ENCODE data around the gene VCPKMT. TPM values are rescaled to one million over a fixed set of nuclear protein-coding genes. Genes with fewer than 3 reads are reported as not detected.

The VCPKMT gene
- polyA plus RNA-seq, 1 donor (not counting 4 experiments of a cell fraction or from before 2014, with no cell fraction given), result 9.4 TPM

- Histone ChIP-seq H3K36me3 (ENCODE audit: control insufficient read depth in 2 of 2, extremely low read depth in 1 of 2, insufficient read depth in 2 of 2, low read length in 2 of 2) (peaks cover 0 to 3% of the 10 kb centered on the region in 2 experiments), H3K27me3 (ENCODE audit: control insufficient read depth, extremely low read depth, insufficient read depth, low read length) (no peaks in the 10 kb centered on the region), H3K4me1 (ENCODE audit: control insufficient read depth, extremely low read depth, insufficient read depth, low read length) (peaks cover 6% of the 10 kb centered on the region), H3K4me3 (ENCODE audit: control insufficient read depth in 2 of 3, extremely low read depth in 1 of 3, insufficient read depth in 2 of 3, low read depth in 1 of 3, low read length in 3 of 3) (no peak overlapping the region), H3K4me2 (ENCODE audit: control insufficient read depth, extremely low read depth, insufficient read depth, low read depth, low read length) (no peak overlapping the region), H3K79me2 (ENCODE audit: control insufficient read depth, insufficient read depth, low read length) (no peaks in the 10 kb centered on the region), H3K9me1 (ENCODE audit: control insufficient read depth, extremely low read depth, insufficient read depth, low read length) (no peaks in the 10 kb centered on the region), H2AFZ (ENCODE audit: control insufficient read depth, low read length) (no peak overlapping the region), H3K27ac (ENCODE audit: control insufficient read depth, insufficient read depth, low read length) (no peak overlapping the region), H4K20me1 (ENCODE audit: control insufficient read depth, extremely low read depth, insufficient read depth, low read length) (no peaks in the 10 kb centered on the region), H3K9me3 (ENCODE audit: control insufficient read depth, low read depth, low read length) (no peaks in the 10 kb centered on the region), H3K9ac (ENCODE audit: control insufficient read depth, extremely low read depth, insufficient read depth, low read length) (no peak overlapping the region)
- FAIRE-seq (no peak), DNase-seq (ENCODE audit: low read depth, low spot score) (no peak)
- TF ChIP-seq CTCF (optimal IDR thresholded peaks at IDR 0.05 in 1 of 3, IDR thresholded peaks at IDR 0.05 in 1 of 3, conservative IDR thresholded peaks at IDR 0.05 in 1 of 3; ENCODE audit: extremely low read depth in 1 of 3, insufficient read depth in 2 of 3, low read length in 3 of 3) (no peak), EZH2 (IDR thresholded peaks at IDR 0.05; ENCODE audit: low read length) (no peak)
- dilution Hi-C loops (cut with MboI; ENCODE audit: extremely low pct_ligation_motif_present, low sequenced_read_pairs), result no loop called here
Measured at GRCh38 chr14:50089208-50089607, 27.2 kb downstream of the VCPKMT start.

GRCh38 chr14:50088731-50089130, 27.6 kb downstream of the VCPKMT start:
- Histone ChIP-seq H3K27ac (ENCODE audit: control insufficient read depth, insufficient read depth, low read length) (no peak overlapping the region), H3K27me3 (ENCODE audit: control insufficient read depth, extremely low read depth, insufficient read depth, low read length) (no peaks in the 10 kb centered on the region), H3K79me2 (ENCODE audit: control insufficient read depth, insufficient read depth, low read length) (no peaks in the 10 kb centered on the region), H3K4me1 (ENCODE audit: control insufficient read depth, extremely low read depth, insufficient read depth, low read length) (peaks cover 6% of the 10 kb centered on the region), H2AFZ (ENCODE audit: control insufficient read depth, low read length) (no peak overlapping the region), H4K20me1 (ENCODE audit: control insufficient read depth, extremely low read depth, insufficient read depth, low read length) (no peaks in the 10 kb centered on the region), H3K9me1 (ENCODE audit: control insufficient read depth, extremely low read depth, insufficient read depth, low read length) (no peaks in the 10 kb centered on the region), H3K9me3 (ENCODE audit: control insufficient read depth, low read depth, low read length) (no peaks in the 10 kb centered on the region), H3K9ac (ENCODE audit: control insufficient read depth, extremely low read depth, insufficient read depth, low read length) (no peak overlapping the region), H3K4me3 (ENCODE audit: control insufficient read depth in 2 of 3, extremely low read depth in 1 of 3, insufficient read depth in 2 of 3, low read depth in 1 of 3, low read length in 3 of 3) (no peak overlapping the region), H3K4me2 (ENCODE audit: control insufficient read depth, extremely low read depth, insufficient read depth, low read depth, low read length) (no peak overlapping the region), H3K36me3 (ENCODE audit: control insufficient read depth in 2 of 2, extremely low read depth in 1 of 2, insufficient read depth in 2 of 2, low read length in 2 of 2) (peaks cover 0 to 3% of the 10 kb centered on the region in 2 experiments)
- FAIRE-seq, result no peak
- no peak for DNase-seq (ENCODE audit: low read depth, low spot score)
- dilution Hi-C loops (cut with MboI; ENCODE audit: extremely low pct_ligation_motif_present, low sequenced_read_pairs), result no loop called here
- no peak for TF ChIP-seq EZH2 (IDR thresholded peaks at IDR 0.05; ENCODE audit: low read length)
- TF ChIP-seq CTCF (optimal IDR thresholded peaks at IDR 0.05 in 1 of 3, IDR thresholded peaks at IDR 0.05 in 1 of 3, conservative IDR thresholded peaks at IDR 0.05 in 1 of 3; ENCODE audit: extremely low read depth in 1 of 3, insufficient read depth in 2 of 3, low read length in 3 of 3), result no peak
